Muscle of leg (tissue), 11 donors: ENCODE results near the gene HSFX4. TPM values are rescaled to one million over a fixed set of nuclear protein-coding genes. Genes with fewer than 3 reads are reported as not detected.
"Not testable (repeated sequence)": the region's sequence is repeated elsewhere in the genome, so short reads cannot be mapped to it uniquely, and the experiment has no call there.

Source experiments
- DNase-seq: peaks from one replicate; pipeline ENCODE4 v3.0.0; 2013
- H3K27ac ChIP-seq: one replicate; pipeline ENCODE4 v1.5.1; 2013; ENCODE audit warnings: mild to moderate bottlenecking, low read length, control low read depth
- H3K27me3 ChIP-seq: one replicate; pipeline ENCODE4 v1.6.1; 2013; ENCODE audit warnings: low read length; ENCODE audit not compliant: control insufficient read depth, insufficient read depth
- H3K36me3 ChIP-seq: one replicate; pipeline ENCODE4 v1.6.1; 2013; ENCODE audit warnings: low read length; ENCODE audit not compliant: control insufficient read depth, insufficient read depth
- H3K4me1 ChIP-seq: one replicate; pipeline ENCODE4 v1.6.1; 2013; ENCODE audit warnings: low read length; ENCODE audit not compliant: control insufficient read depth, insufficient read depth
- H3K4me3 ChIP-seq: one replicate; pipeline ENCODE4 v1.5.1; 2013; ENCODE audit warnings: low read length, control low read depth
- H3K9me3 ChIP-seq: replicated peaks from 2 replicates; pipeline ENCODE4 v1.6.1; 2013; ENCODE audit warnings: low read depth, low read length; ENCODE audit not compliant: control insufficient read depth
- WGBS: methylation state at CpG from one replicate; pipeline ENCODE4 v1.1.5; 2013; ENCODE audit warnings: missing lambda C conversion rate; ENCODE audit not compliant: insufficient coverage; 5-methylcytosine and 5-hydroxymethylcytosine counted together
- polyA plus RNA-seq, 8 donors: library from polyadenylated mRNA; unstranded; fragments of 120-200 nt; gene quantifications; one replicate each; pipeline versions ENCODE4 v1.2.1 to v1.2.3, GENCODE V29; 2013; ENCODE audit warnings: inconsistent platforms in 1 of 8, low replicate concordance in 1 of 8; ENCODE audit not compliant: insufficient read length in 8 of 8, insufficient read depth in 1 of 8
- total RNA-seq: library from RNA; stranded (reverse); fragments of 120-200 nt; gene quantifications from one replicate; pipeline ENCODE4 v1.2.4, GENCODE V29; 2013

Gene HSFX4
- total and polyA plus RNA-seq, 9 donors = 0.39 to 2.3 (median 0.79) TPM; not detected in 1

- Histone ChIP-seq H3K4me3 (no peak overlapping the region), H3K4me1 (no peaks in the 10 kb centered on the region), H3K9me3 (no peaks in the 10 kb centered on the region), H3K27me3 (no peaks in the 10 kb centered on the region), H3K36me3 (no peaks in the 10 kb centered on the region), H3K27ac (no peak overlapping the region)
- WGBS = 73% methylated on average over 3 of the region's 9 CpGs
- DNase-seq = no peak
Observed at GRCh38 chrX:149910178-149910695, 19.1 kb upstream of the HSFX4 start.

- H3K27me3 ChIP-seq = no peaks in the 10 kb centered on the region
- no peak overlapping the region for H3K4me3 ChIP-seq
- H3K27ac ChIP-seq = no peak overlapping the region
- no peak for DNase-seq
- 100% methylated on average over 1 of the region's 3 CpGs for WGBS
- no peaks in the 10 kb centered on the region for H3K9me3 ChIP-seq
- no peaks in the 10 kb centered on the region for H3K4me1 ChIP-seq
- no peaks in the 10 kb centered on the region for H3K36me3 ChIP-seq
Observed at GRCh38 chrX:149916745-149917392, 12.5 kb upstream of the HSFX4 start.

GRCh38 chrX:149923836-149924235, 5.5 kb upstream of the HSFX4 start:
- H3K27ac ChIP-seq, H3K36me3 ChIP-seq, H3K27me3 ChIP-seq, DNase-seq, H3K4me3 ChIP-seq, H3K4me1 ChIP-seq, H3K9me3 ChIP-seq: not testable (repeated sequence)
- WGBS = no CpG with 5 or more reads among the region's 4 CpGs

- not testable (repeated sequence) for H3K27ac ChIP-seq, H3K4me1 ChIP-seq, H3K9me3 ChIP-seq, H3K27me3 ChIP-seq, H3K36me3 ChIP-seq, H3K4me3 ChIP-seq, DNase-seq
- WGBS = no CpG with 5 or more reads among the region's 5 CpGs
Observed at GRCh38 chrX:149924434-149924833, 4.9 kb upstream of the HSFX4 start.

GRCh38 chrX:149927245-149927963, 2.0 kb upstream of the HSFX4 start:
- not testable (repeated sequence) for H3K27me3 ChIP-seq, H3K36me3 ChIP-seq, H3K4me1 ChIP-seq, H3K9me3 ChIP-seq, DNase-seq, H3K27ac ChIP-seq, H3K4me3 ChIP-seq
- WGBS = no CpG with 5 or more reads among the region's 8 CpGs

GRCh38 chrX:149927964-149928258, 1.5 kb upstream of the HSFX4 start:
- not testable (repeated sequence) for H3K4me3 ChIP-seq, H3K27ac ChIP-seq, DNase-seq, H3K36me3 ChIP-seq, H3K27me3 ChIP-seq, H3K9me3 ChIP-seq, H3K4me1 ChIP-seq
- no CpG with 5 or more reads among the region's 1 CpG for WGBS

- no CpG with 5 or more reads among the region's 1 CpG for WGBS
- DNase-seq = not testable (repeated sequence)
Observed at GRCh38 chrX:149928635-149929034, 738 bp upstream of the HSFX4 start.

GRCh38 chrX:149931355-149931754, 2.0 kb downstream of the HSFX4 start:
- H3K27ac ChIP-seq, H3K27me3 ChIP-seq, H3K36me3 ChIP-seq, H3K4me1 ChIP-seq, H3K4me3 ChIP-seq, H3K9me3 ChIP-seq, DNase-seq: not testable (repeated sequence)
- WGBS = no CpG with 5 or more reads among the region's 4 CpGs

More at GRCh38 chrX:149928635-149929034, 738 bp upstream of the HSFX4 start:
- not testable (repeated sequence) for H3K4me1 ChIP-seq, H3K27me3 ChIP-seq, H3K9me3 ChIP-seq, H3K36me3 ChIP-seq, H3K4me3 ChIP-seq, H3K27ac ChIP-seq

GRCh38 chrX:149932150-149932549, 2.8 kb downstream of the HSFX4 start:
- WGBS = no CpG with 5 or more reads among the region's 2 CpGs
- not testable (repeated sequence) for DNase-seq, H3K9me3 ChIP-seq, H3K36me3 ChIP-seq, H3K4me1 ChIP-seq, H3K27ac ChIP-seq, H3K4me3 ChIP-seq, H3K27me3 ChIP-seq

- not testable (repeated sequence) for DNase-seq, H3K4me3 ChIP-seq, H3K27ac ChIP-seq, H3K4me1 ChIP-seq, H3K36me3 ChIP-seq, H3K9me3 ChIP-seq, H3K27me3 ChIP-seq
- WGBS = no CpG with 5 or more reads among the region's 5 CpGs
Observed at GRCh38 chrX:149932970-149933369, 3.6 kb downstream of the HSFX4 start.
